ENCODE measurements around the gene SIGLEC7. TPM values are rescaled to one million over a fixed set of nuclear protein-coding genes. Genes with fewer than 3 reads are reported as not detected.

Gene SIGLEC7
- polyA plus RNA-seq, 1 donor from 2014 or later = not detected

- Histone ChIP-seq H3K27me3 (ENCODE audit: insufficient read depth, low read depth, low read length) (no peaks in the 10 kb centered on the region), H3K4me3 (ENCODE audit: low read length) (no peak overlapping the region), H4K20me1 (ENCODE audit: insufficient read depth) (no peaks in the 10 kb centered on the region), H3K4me2 (ENCODE audit: low read length) (no peak overlapping the region), H3K9me3 (ENCODE audit: low read length) (no peaks in the 10 kb centered on the region), H2AFZ (ENCODE audit: low read depth, low read length) (no peak overlapping the region), H3F3A (ENCODE audit: insufficient read depth, low read length, poor library complexity, severe bottlenecking) (no peaks in the 10 kb centered on the region), H3K79me2 (replicated peaks; ENCODE audit: insufficient read depth, low read length) (no peaks in the 10 kb centered on the region), H3K27ac (ENCODE audit: low read length) (no peak overlapping the region), H3K9me2 (ENCODE audit: insufficient read depth, low read length) (no peaks in the 10 kb centered on the region), H3K9ac (ENCODE audit: low read length) (no peak overlapping the region), H3K36me3 (ENCODE audit: insufficient read depth, low read length) (no peaks in the 10 kb centered on the region)
- no peak for TF ChIP-seq RAD21 (conservative IDR thresholded peaks at IDR 0.05)
- TF ChIP-seq, protein P1, sequence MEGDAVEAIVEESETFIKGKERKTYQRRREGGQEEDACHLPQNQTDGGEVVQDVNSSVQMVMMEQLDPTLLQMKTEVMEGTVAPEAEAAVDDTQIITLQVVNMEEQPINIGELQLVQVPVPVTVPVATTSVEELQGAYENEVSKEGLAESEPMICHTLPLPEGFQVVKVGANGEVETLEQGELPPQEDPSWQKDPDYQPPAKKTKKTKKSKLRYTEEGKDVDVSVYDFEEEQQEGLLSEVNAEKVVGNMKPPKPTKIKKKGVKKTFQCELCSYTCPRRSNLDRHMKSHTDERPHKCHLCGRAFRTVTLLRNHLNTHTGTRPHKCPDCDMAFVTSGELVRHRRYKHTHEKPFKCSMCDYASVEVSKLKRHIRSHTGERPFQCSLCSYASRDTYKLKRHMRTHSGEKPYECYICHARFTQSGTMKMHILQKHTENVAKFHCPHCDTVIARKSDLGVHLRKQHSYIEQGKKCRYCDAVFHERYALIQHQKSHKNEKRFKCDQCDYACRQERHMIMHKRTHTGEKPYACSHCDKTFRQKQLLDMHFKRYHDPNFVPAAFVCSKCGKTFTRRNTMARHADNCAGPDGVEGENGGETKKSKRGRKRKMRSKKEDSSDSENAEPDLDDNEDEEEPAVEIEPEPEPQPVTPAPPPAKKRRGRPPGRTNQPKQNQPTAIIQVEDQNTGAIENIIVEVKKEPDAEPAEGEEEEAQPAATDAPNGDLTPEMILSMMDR (IDR thresholded peaks at IDR 0.05; ENCODE audit: poor library complexity, severe bottlenecking) = no peak
- no peak for TF ChIP-seq POLR2AphosphoS5 (IDR thresholded peaks at IDR 0.05)
- no peak for TF ChIP-seq SMC3 (conservative IDR thresholded peaks at IDR 0.05; ENCODE audit: poor library complexity)
- no peak for TF ChIP-seq EZH2 (IDR thresholded peaks at IDR 0.05; ENCODE audit: borderline replicate concordance, insufficient read depth, low read length, poor library complexity, severe bottlenecking)
- no peak for TF ChIP-seq REST (IDR thresholded peaks at IDR 0.05; ENCODE audit: borderline replicate concordance)
- no peak for TF ChIP-seq EP300 (conservative IDR thresholded peaks at IDR 0.05; ENCODE audit: poor library complexity, severe bottlenecking)
- no peak for TF ChIP-seq TAF1 (IDR thresholded peaks at IDR 0.05; ENCODE audit: low read depth)
- TF ChIP-seq MXI1 (conservative IDR thresholded peaks at IDR 0.05; ENCODE audit: poor library complexity, severe bottlenecking) = no peak
Observed at GRCh38 chr19:51119611-51120010, 22.5 kb upstream of the SIGLEC7 start.

DNA sequence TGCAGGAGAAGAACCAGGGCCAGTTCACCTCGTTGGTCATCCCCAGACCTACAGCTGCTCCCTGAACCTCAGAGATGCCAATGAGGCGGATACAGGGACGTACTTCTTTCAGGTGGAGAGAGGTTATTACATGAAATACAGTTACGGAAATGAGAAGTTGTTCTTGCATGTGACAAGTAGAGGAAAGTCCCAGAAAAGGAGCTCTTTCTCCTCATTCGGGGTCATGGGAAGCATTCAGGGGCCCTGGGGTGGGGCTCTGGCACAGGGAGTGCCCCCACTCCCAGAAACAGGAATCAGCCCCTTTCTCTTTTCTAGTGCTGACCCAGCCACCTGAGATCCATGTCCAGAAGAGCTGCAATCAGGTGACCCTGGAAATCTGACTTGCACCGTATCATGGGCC is 21.9 kb upstream of the SIGLEC7 start:
- no peaks in the 10 kb centered on the region for H3K9me3 ChIP-seq (ENCODE audit: low read length)
- no peaks in the 10 kb centered on the region for H3K9me2 ChIP-seq (ENCODE audit: insufficient read depth, low read length)
- no peak overlapping the region for H3K9ac ChIP-seq (ENCODE audit: low read length)
- H3K27ac ChIP-seq (ENCODE audit: low read length) = no peak overlapping the region
- H3K4me2 ChIP-seq (ENCODE audit: low read length) = no peak overlapping the region
- H4K20me1 ChIP-seq (ENCODE audit: insufficient read depth) = no peaks in the 10 kb centered on the region
- no peak overlapping the region for H3K4me3 ChIP-seq (ENCODE audit: low read length)
- no peak for TF ChIP-seq TAF1 (IDR thresholded peaks at IDR 0.05; ENCODE audit: low read depth)
- no peak for TF ChIP-seq RAD21 (conservative IDR thresholded peaks at IDR 0.05)
- TF ChIP-seq EZH2 (IDR thresholded peaks at IDR 0.05; ENCODE audit: borderline replicate concordance, insufficient read depth, low read length, poor library complexity, severe bottlenecking) = no peak
- no peak for TF ChIP-seq SMC3 (conservative IDR thresholded peaks at IDR 0.05; ENCODE audit: poor library complexity)
- TF ChIP-seq EP300 (conservative IDR thresholded peaks at IDR 0.05; ENCODE audit: poor library complexity, severe bottlenecking) = no peak
- no peak for TF ChIP-seq REST (IDR thresholded peaks at IDR 0.05; ENCODE audit: borderline replicate concordance)
- TF ChIP-seq MXI1 (conservative IDR thresholded peaks at IDR 0.05; ENCODE audit: poor library complexity, severe bottlenecking) = no peak
- no peak for TF ChIP-seq POLR2AphosphoS5 (IDR thresholded peaks at IDR 0.05)
- TF ChIP-seq, protein P1 (IDR thresholded peaks at IDR 0.05; ENCODE audit: poor library complexity, severe bottlenecking) = no peak
- H3K79me2 ChIP-seq (replicated peaks; ENCODE audit: insufficient read depth, low read length) = no peaks in the 10 kb centered on the region
- no peaks in the 10 kb centered on the region for H3F3A ChIP-seq (ENCODE audit: insufficient read depth, low read length, poor library complexity, severe bottlenecking)
- no peaks in the 10 kb centered on the region for H3K36me3 ChIP-seq (ENCODE audit: insufficient read depth, low read length)
- H2AFZ ChIP-seq (ENCODE audit: low read depth, low read length) = no peak overlapping the region
- no peaks in the 10 kb centered on the region for H3K27me3 ChIP-seq (ENCODE audit: insufficient read depth, low read depth, low read length)

All from neural cell (in vitro differentiated cells).